GM18519 (cell line): ENCODE data around the gene CDK5R1.

ENCODE experiments used
- ATAC-seq: cut with Tn5 transposase; IDR thresholded peaks from one replicate; pipeline ENCODE4 v1.9.1; 2021; ENCODE audit warnings: mild to moderate bottlenecking, moderate library complexity; ENCODE audit not compliant: unreplicated experiment, low FRiP score

The CDK5R1 gene

GRCh38 chr17:32492264-32492589 lies 5.4 kb downstream of the CDK5R1 start:
- ATAC-seq = no peak

GRCh38 chr17:32492648-32493289 lies 6.0 kb downstream of the CDK5R1 start:
- no peak for ATAC-seq

- no peak for ATAC-seq
Measured at GRCh38 chr17:32493571-32493970, 6.8 kb downstream of the CDK5R1 start.

- no peak for ATAC-seq
Measured at GRCh38 chr17:32493976-32494513, 7.3 kb downstream of the CDK5R1 start.

GRCh38 chr17:32494621-32495358 lies 8.0 kb downstream of the CDK5R1 start:
- ATAC-seq = no peak

GRCh38 chr17:32495359-32496231 lies 8.8 kb downstream of the CDK5R1 start:
- no peak for ATAC-seq

GRCh38 chr17:32496395-32497073 lies 9.7 kb downstream of the CDK5R1 start:
- ATAC-seq = no peak

- ATAC-seq = no peak
Measured at GRCh38 chr17:32497431-32498205, 10.8 kb downstream of the CDK5R1 start.

- ATAC-seq = no peak
Measured at GRCh38 chr17:32498391-32498790, 11.6 kb downstream of the CDK5R1 start.

GRCh38 chr17:32502013-32502412 lies 15.2 kb downstream of the CDK5R1 start:
- ATAC-seq = no peak

- ATAC-seq = no peak
Measured at GRCh38 chr17:32502710-32503109, 15.9 kb downstream of the CDK5R1 start.

- ATAC-seq = peak; percentile 71
Measured at GRCh38 chr17:32503251-32504165, 16.7 kb downstream of the CDK5R1 start.

GRCh38 chr17:32504166-32504990 lies 17.6 kb downstream of the CDK5R1 start:
- no peak for ATAC-seq

GRCh38 chr17:32508926-32509325 lies 22.1 kb downstream of the CDK5R1 start:
- no peak for ATAC-seq

GRCh38 chr17:32510466-32510865 lies 23.7 kb downstream of the CDK5R1 start:
- no peak for ATAC-seq

GRCh38 chr17:32512328-32512727 lies 25.5 kb downstream of the CDK5R1 start:
- no peak for ATAC-seq

- no peak for ATAC-seq
Measured at GRCh38 chr17:32513579-32513978, 26.8 kb downstream of the CDK5R1 start.

- no peak for ATAC-seq
Measured at GRCh38 chr17:32514606-32515005, 27.8 kb downstream of the CDK5R1 start.
